Suprapubic skin (tissue), 4 donors: ENCODE measurements around the gene IBA57. TPM values are rescaled to one million over a fixed set of nuclear protein-coding genes. Genes with fewer than 3 reads are reported as not detected.

Experiments used
- DNase-seq, 2 donors: peaks; one replicate each; pipeline ENCODE4 v3.0.0-alpha.2; 2019; ENCODE audit warnings: low spot score in 2 of 2
- H3K27ac ChIP-seq: fragments of 200-600 bp; sonication (generic); one replicate; pipeline ENCODE4 v1.5.1; 2019
- H3K27me3 ChIP-seq: fragments of 200-600 bp; sonication (generic); one replicate; pipeline ENCODE4 v1.5.1; 2019
- H3K36me3 ChIP-seq: fragments of 200-600 bp; sonication (generic); one replicate; pipeline ENCODE4 v1.5.1; 2019
- H3K4me1 ChIP-seq: fragments of 200-600 bp; sonication (generic); one replicate; pipeline ENCODE4 v1.5.1; 2019
- H3K4me3 ChIP-seq: fragments of 200-600 bp; sonication (generic); one replicate; pipeline ENCODE4 v1.5.1; 2019; ENCODE audit warnings: mild to moderate bottlenecking
- H3K9me3 ChIP-seq: fragments of 200-600 bp; sonication (generic); one replicate; pipeline ENCODE4 v1.5.1; 2019
- EP300 ChIP-seq: sonication (generic); formaldehyde crosslinking; IDR thresholded peaks from one replicate; pipeline ENCODE4 v1.6.1; 2017; ENCODE audit warnings: antibody characterized with exemption
- POLR2A ChIP-seq, 2 donors: fragments of 450-650 bp; IDR thresholded peaks; one replicate each; pipeline ENCODE4 v1.6.1; 2017; ENCODE audit warnings: antibody characterized with exemption in 2 of 2, mild to moderate bottlenecking in 2 of 2, moderate library complexity in 2 of 2
- POLR2AphosphoS5 ChIP-seq, 3 donors: sonication (generic); formaldehyde crosslinking; IDR thresholded peaks; one replicate each; pipeline ENCODE4 v1.6.1; 2017; ENCODE audit warnings: antibody characterized with exemption in 3 of 3
- WGBS: methylation state at CpG from one replicate; pipeline ENCODE4 v1.1.5; 2018; 5-methylcytosine and 5-hydroxymethylcytosine counted together
- total RNA-seq, 4 donors: library from RNA; depleted of rRNA; stranded (reverse); fragments of >200 nt; gene quantifications; one replicate each; pipeline ENCODE4 v1.1.0, GENCODE V29; 2016
- TF ChIP-seq, protein P1 (sequence below), 2 donors: fragments of 200-600 bp in 1 of 2; fragments of 450-650 bp in 1 of 2; sonication (generic) in 1 of 2; IDR thresholded peaks; one replicate each; pipeline ENCODE4 v1.5.1; 2016 to 2019; ENCODE audit warnings: antibody characterized with exemption in 2 of 2, mild to moderate bottlenecking in 1 of 2, moderate library complexity in 1 of 2

IBA57 gene
- total RNA-seq, 4 donors from 2014 or later, result 9.2 to 22.4 (median 12.4) TPM

DNA sequence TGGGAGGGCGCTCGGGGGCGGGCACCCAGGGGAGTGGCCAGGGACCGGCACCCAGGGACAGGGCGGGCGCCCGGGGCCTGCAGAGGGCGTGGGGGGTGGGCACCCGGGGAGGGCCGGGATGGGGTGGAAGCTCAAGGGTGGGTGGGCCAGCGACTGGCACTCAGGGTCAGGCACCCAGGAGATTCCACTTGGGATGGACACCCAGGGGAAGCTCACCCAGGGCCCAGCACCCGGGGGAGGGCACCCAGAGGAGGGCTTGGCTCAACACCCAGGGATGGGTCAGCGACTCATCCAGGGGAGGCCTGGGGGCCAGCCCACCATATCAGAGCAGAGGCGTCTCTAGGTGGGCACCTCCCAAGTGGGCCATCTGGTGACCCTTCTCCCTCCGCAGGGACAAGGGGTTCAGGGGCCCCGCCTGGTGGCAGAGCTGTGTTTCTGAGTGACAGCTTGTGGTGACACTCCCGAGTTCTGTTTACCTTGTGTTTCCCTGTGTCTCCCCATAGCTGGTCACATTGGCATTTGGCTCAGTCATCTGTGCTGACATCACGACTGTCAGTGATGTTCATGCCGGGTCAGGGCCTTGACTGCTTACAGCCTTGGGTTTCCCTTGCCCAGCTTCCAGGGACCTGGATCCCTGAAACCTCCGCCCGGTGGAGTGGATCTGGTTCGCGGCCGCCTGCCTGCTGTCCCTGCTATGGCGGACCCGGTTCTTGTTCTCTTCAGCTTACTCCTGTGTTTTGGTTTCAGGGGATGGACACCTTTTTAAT is 749 bp downstream of the IBA57 start:
- DNase-seq, result peak in 1 of 2 donors; percentile 91
- 27% methylated on average over 19 of the region's 26 CpGs for WGBS
- H3K4me3 ChIP-seq, result peak overlapping the region; percentile 82
- peaks cover 51% of the 10 kb centered on the region for H3K4me1 ChIP-seq
- no peaks in the 10 kb centered on the region for H3K9me3 ChIP-seq
- no peaks in the 10 kb centered on the region for H3K27me3 ChIP-seq
- no peaks in the 10 kb centered on the region for H3K36me3 ChIP-seq
- TF ChIP-seq POLR2A (IDR thresholded peaks at IDR 0.05), result peak in 1 of 2 donors; percentile 16
- TF ChIP-seq POLR2AphosphoS5 (IDR thresholded peaks at IDR 0.05), result no peak
- TF ChIP-seq EP300, result no peak
- TF ChIP-seq, protein P1, sequence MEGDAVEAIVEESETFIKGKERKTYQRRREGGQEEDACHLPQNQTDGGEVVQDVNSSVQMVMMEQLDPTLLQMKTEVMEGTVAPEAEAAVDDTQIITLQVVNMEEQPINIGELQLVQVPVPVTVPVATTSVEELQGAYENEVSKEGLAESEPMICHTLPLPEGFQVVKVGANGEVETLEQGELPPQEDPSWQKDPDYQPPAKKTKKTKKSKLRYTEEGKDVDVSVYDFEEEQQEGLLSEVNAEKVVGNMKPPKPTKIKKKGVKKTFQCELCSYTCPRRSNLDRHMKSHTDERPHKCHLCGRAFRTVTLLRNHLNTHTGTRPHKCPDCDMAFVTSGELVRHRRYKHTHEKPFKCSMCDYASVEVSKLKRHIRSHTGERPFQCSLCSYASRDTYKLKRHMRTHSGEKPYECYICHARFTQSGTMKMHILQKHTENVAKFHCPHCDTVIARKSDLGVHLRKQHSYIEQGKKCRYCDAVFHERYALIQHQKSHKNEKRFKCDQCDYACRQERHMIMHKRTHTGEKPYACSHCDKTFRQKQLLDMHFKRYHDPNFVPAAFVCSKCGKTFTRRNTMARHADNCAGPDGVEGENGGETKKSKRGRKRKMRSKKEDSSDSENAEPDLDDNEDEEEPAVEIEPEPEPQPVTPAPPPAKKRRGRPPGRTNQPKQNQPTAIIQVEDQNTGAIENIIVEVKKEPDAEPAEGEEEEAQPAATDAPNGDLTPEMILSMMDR (IDR thresholded peaks at IDR 0.05), result peak in 1 of 2 donors; percentile 22
- H3K27ac ChIP-seq, result peak overlapping the region; percentile 100

DNA sequence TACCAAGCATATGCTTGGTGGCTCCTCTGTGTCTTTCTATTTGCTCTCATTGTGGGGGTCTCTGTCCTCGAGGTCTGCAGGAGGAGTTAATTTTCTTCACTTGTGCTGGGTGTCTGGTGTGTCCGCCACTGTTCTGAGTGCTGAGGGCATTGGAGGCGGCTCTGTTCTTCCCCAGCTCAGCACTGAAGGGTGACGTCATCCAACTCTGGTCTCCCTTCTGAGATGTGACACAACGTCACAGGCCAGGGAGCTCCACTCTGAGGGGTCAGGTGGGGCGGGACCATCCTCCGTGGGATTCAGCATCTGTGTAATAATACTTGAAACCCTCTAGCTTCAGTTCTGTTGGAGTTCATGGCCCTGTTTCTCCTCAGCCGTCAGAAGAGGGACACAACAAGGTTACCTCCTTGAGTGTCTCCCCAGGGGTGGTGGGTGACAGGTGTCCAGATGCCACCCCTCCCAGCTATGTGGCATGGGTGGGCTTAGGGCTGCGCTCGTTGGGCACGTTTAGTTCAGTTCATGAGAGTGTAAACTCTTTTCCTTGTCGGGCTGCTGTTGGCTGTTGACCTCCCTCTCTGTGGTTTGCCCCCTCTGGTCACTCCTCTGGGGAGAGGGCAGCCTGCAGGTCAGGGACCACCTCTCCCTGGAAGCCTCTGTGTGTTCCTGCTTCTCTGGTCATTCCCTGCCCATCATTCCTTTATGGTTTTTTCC is 3.1 kb downstream of the IBA57 start:
- DNase-seq, result no peak
- WGBS, result 85% methylated on average over 12 of the region's 12 CpGs
- H3K36me3 ChIP-seq, result no peaks in the 10 kb centered on the region
- TF ChIP-seq POLR2AphosphoS5 (IDR thresholded peaks at IDR 0.05), result no peak
- TF ChIP-seq POLR2A (IDR thresholded peaks at IDR 0.05), result no peak
- TF ChIP-seq, protein P1 (IDR thresholded peaks at IDR 0.05), result no peak
- TF ChIP-seq EP300, result no peak
- peaks cover 29% of the 10 kb centered on the region for H3K4me1 ChIP-seq
- no peak overlapping the region for H3K4me3 ChIP-seq
- no peak overlapping the region for H3K27ac ChIP-seq
- no peaks in the 10 kb centered on the region for H3K27me3 ChIP-seq
- H3K9me3 ChIP-seq, result no peaks in the 10 kb centered on the region

DNA sequence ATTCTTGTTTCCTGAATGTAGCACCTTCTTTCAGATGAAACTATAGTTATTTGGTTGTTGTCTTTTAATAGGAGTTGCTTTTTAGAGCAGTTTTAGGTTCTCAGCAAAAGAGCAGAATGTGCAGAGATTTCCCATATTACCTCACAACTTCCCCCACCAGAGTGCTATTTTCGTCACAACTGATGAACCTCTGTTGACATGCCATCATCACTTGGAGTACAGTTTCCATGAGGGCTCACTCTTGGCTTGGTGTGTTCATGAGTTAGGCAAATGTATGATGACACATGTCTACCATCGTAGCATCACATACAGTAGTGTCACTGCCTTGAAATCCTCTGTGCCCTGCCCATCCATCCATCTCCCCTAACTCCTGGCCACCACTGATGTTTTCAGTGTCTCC is 3.7 kb downstream of the IBA57 start:
- 92% methylated on average over 2 of the region's 2 CpGs for WGBS
- TF ChIP-seq POLR2A (IDR thresholded peaks at IDR 0.05) (no peak), POLR2AphosphoS5 (IDR thresholded peaks at IDR 0.05) (no peak), EP300 (no peak)
- TF ChIP-seq, protein P1 (IDR thresholded peaks at IDR 0.05), result no peak
- DNase-seq, result no peak

DNA sequence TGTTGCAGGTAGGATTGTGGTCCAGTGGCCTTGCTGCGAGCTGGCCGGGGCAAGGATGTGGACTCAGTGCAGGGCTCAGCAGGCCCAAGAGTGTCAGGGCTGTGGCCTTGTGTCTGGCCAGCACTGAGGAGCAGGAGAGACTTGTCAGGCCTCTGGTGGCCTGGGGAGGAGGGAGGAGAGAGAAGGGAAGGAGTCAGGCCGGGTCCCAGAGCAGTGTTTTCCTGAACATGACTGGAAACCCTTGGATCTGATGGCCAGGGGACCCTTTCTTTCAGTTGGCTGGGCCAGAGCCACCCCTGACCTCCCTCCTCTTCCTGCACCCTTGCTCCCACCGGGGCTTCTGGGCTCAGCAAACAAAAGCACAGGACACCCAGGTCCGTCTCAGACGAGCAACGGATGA is 5.1 kb downstream of the IBA57 start:
- Histone ChIP-seq H3K27me3 (no peaks in the 10 kb centered on the region), H3K27ac (no peak overlapping the region), H3K4me3 (no peak overlapping the region), H3K4me1 (peaks cover 26% of the 10 kb centered on the region), H3K9me3 (no peaks in the 10 kb centered on the region), H3K36me3 (peaks cover 6% of the 10 kb centered on the region)
- 84% methylated on average over 7 of the region's 7 CpGs for WGBS
- no peak for TF ChIP-seq POLR2A (IDR thresholded peaks at IDR 0.05)
- TF ChIP-seq, protein P1 (IDR thresholded peaks at IDR 0.05), result no peak
- no peak for TF ChIP-seq POLR2AphosphoS5 (IDR thresholded peaks at IDR 0.05)
- TF ChIP-seq EP300, result no peak
- DNase-seq, result no peak

More for the DNA sequence above, 3.7 kb downstream of the IBA57 start:
- Histone ChIP-seq H3K27me3 (no peaks in the 10 kb centered on the region), H3K4me1 (peaks cover 26% of the 10 kb centered on the region), H3K4me3 (no peak overlapping the region), H3K36me3 (no peaks in the 10 kb centered on the region), H3K27ac (no peak overlapping the region), H3K9me3 (no peaks in the 10 kb centered on the region)
